Right lobe of liver (tissue), 6 donors: Measurements from ENCODE around the gene ALG9. TPM values are rescaled to one million over a fixed set of nuclear protein-coding genes. Genes with fewer than 3 reads are reported as not detected.
A peak's percentile ranks its signal among the peaks of the same experiment; 100 is the strongest.

Experiments
- ATAC-seq, 4 donors: fragments of 200-7000 bp; cut with Tn5 transposase; one replicate each; pipeline ENCODE4 v1.9.1; 2020; ENCODE audit warnings: mild to moderate bottlenecking in 4 of 4, moderate library complexity in 4 of 4
- DNase-seq, 3 donors: peaks; one replicate each; pipeline ENCODE4 v3.0.0-alpha.2; 2020
- H3K27ac ChIP-seq, 3 donors: fragments of 200-600 bp; one replicate each; pipeline ENCODE4 v1.8.0; 2022
- H3K27me3 ChIP-seq, 2 donors: fragments of 200-600 bp; one replicate each; pipeline ENCODE4 v1.8.0; 2022
- H3K36me3 ChIP-seq, 4 donors: fragments of 200-600 bp; sonication (generic) in 1 of 4; one replicate each; pipeline versions ENCODE4 v1.5.1 to v1.8.0; 2017 to 2022; ENCODE audit warnings: control low read depth in 1 of 4
- H3K4me1 ChIP-seq, 4 donors: fragments of 200-600 bp; sonication (generic) in 1 of 4; one replicate each; pipeline versions ENCODE4 v1.5.1 to v1.8.0; 2017 to 2022; ENCODE audit warnings: control low read depth in 1 of 4
- H3K4me3 ChIP-seq, 3 donors: fragments of 200-600 bp; one replicate each; pipeline ENCODE4 v1.8.0; 2022
- H3K9me3 ChIP-seq, 4 donors: fragments of 200-600 bp; sonication (generic) in 1 of 4; one replicate each; pipeline versions ENCODE4 v1.5.1 to v1.8.0; 2017 to 2022; ENCODE audit warnings: control low read depth in 1 of 4
- POLR2A ChIP-seq: fragments of 450-650 bp; IDR thresholded peaks from one replicate; pipeline ENCODE4 v1.6.1; 2017; ENCODE audit warnings: antibody characterized with exemption, mild to moderate bottlenecking
- WGBS: methylation state at CpG from one replicate; pipeline ENCODE4 v1.1.6; 2018; ENCODE audit warnings: low coverage, low lambda C conversion rate; ENCODE audit not compliant: insufficient coverage; ENCODE audit errors: missing lambda C conversion rate; 5-methylcytosine and 5-hydroxymethylcytosine counted together
- intact Hi-C, 2 donors: fragments of 100-400 bp; cut with DNase I; formaldehyde crosslinking; loops; one replicate each; pipeline versions ENCODE4 v1.11.2 to v1.14.1; 2022
- total RNA-seq, 6 experiments: library from RNA; depleted of rRNA in 2 of 6; stranded (reverse); fragments of >200 nt in 2 of 6; fragmentation: NEBNext Ultra II Directional in 3 of 6; extraction: Animal tissue kit (Norgen Biotek cat#: 25700) in 3 of 6; gene quantifications; one replicate each; pipeline versions ENCODE4 v1.1.0 to v1.2.4, GENCODE V29; 2016 to 2023
- TF ChIP-seq, protein P1 (sequence below), 4 donors: fragments of 200-600 bp in 3 of 4; fragments of 450-650 bp in 1 of 4; IDR thresholded peaks; one replicate each; pipeline versions ENCODE4 v1.5.1 to v1.8.0; 2016 to 2022; ENCODE audit warnings: antibody characterized with exemption in 4 of 4, mild to moderate bottlenecking in 2 of 4
- donor health status: DM: no; HTN: yes; CAD: no.
- donor health status: DM: no; HTN: no; CAD: no.
- donor health status: DM: no; HTN: no; CAD: no.
- donor health status: DM: no; HTN: yes; CAD: no.
- donor health status: DM: no; HTN: yes; CAD: no.

Gene ALG9
- total RNA-seq, 6 experiments from 2014 or later: 15.0 to 20.8 (median 18.2) TPM

DNA sequence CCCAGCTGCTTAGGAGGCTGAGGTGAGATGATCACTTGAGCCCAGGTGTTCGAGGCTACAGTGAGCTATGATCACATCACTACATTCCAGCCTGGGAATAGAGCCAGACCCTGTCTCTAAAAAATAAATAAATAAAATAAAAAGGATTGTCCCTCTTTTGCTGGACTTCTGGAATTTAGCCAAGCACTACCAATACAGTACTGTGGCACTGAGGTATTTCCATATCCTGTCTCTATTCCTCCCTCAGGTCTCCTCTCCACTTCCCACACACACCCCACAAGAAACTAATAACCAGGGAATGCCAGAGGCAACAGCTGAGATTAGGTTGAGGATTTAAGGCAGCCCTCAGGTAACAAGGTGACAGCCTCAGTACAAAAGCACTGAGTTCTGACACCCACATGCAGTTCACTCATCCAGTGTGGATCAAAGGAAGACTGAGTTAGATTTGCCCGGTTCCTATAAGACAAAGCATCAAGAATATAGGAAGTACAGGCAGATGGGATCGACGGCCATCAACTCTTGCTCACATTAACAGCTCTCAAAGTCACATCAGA lies 100.7 kb downstream of the ALG9 start:
- DNase-seq (no peak), ATAC-seq (no peak)
- H3K27me3 ChIP-seq: no peaks in the 10 kb centered on the region
- peaks cover 0 to 46% (median 19%) of the 10 kb centered on the region in 4 donors for H3K4me1 ChIP-seq
- WGBS: 74% methylated on average over 4 of the region's 4 CpGs
- H3K27ac ChIP-seq: peak overlapping the region in 2 of 3 donors; percentile 11 to 91
- no peaks in the 10 kb centered on the region for H3K36me3 ChIP-seq
- intact Hi-C loops: loop anchor here (5.0 to 10.0 kb wide), 2 partner anchors 33 to 166 kb away; partner anchors contain the start of gene SIK2 (in 1 of the 2)
- H3K4me3 ChIP-seq: no peak overlapping the region
- no peak for TF ChIP-seq POLR2A
- TF ChIP-seq, protein P1, sequence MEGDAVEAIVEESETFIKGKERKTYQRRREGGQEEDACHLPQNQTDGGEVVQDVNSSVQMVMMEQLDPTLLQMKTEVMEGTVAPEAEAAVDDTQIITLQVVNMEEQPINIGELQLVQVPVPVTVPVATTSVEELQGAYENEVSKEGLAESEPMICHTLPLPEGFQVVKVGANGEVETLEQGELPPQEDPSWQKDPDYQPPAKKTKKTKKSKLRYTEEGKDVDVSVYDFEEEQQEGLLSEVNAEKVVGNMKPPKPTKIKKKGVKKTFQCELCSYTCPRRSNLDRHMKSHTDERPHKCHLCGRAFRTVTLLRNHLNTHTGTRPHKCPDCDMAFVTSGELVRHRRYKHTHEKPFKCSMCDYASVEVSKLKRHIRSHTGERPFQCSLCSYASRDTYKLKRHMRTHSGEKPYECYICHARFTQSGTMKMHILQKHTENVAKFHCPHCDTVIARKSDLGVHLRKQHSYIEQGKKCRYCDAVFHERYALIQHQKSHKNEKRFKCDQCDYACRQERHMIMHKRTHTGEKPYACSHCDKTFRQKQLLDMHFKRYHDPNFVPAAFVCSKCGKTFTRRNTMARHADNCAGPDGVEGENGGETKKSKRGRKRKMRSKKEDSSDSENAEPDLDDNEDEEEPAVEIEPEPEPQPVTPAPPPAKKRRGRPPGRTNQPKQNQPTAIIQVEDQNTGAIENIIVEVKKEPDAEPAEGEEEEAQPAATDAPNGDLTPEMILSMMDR (IDR thresholded peaks at IDR 0.05): no peak
- no peaks in the 10 kb centered on the region for H3K9me3 ChIP-seq

DNA sequence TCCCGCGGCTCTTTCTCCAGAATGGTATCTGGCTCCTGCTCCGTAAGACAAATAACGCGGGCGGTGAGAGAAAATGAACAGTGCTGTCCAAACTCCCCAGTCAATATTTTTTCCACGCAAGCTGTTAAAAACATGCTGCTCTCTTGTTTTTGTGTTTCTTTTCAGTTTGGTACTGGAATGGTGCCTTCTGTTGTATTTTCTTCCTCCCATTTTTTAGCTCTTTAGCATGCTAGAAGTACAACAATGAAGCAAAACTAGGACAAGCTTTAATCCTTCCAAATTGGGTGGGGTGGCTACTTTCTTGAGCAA lies 104.6 kb downstream of the ALG9 start:
- no peak for TF ChIP-seq POLR2A
- TF ChIP-seq, protein P1 (IDR thresholded peaks at IDR 0.05): no peak
- Histone ChIP-seq H3K27ac (peak overlapping the region; percentile 88 to 96 (median 95)), H3K4me1 (peaks cover 0 to 21% (median 4%) of the 10 kb centered on the region in 4 donors), H3K36me3 (peaks cover 0 to 22% (median 6%) of the 10 kb centered on the region in 4 donors), H3K27me3 (no peaks in the 10 kb centered on the region), H3K4me3 (peak overlapping the region; percentile 89 to 97 (median 91)), H3K9me3 (no peaks in the 10 kb centered on the region)
- ATAC-seq: peak; percentile 32 to 61 (median 56)
- intact Hi-C loops: no loop called here
- no peak for DNase-seq
- WGBS: 0% methylated on average over 7 of the region's 7 CpGs

DNA sequence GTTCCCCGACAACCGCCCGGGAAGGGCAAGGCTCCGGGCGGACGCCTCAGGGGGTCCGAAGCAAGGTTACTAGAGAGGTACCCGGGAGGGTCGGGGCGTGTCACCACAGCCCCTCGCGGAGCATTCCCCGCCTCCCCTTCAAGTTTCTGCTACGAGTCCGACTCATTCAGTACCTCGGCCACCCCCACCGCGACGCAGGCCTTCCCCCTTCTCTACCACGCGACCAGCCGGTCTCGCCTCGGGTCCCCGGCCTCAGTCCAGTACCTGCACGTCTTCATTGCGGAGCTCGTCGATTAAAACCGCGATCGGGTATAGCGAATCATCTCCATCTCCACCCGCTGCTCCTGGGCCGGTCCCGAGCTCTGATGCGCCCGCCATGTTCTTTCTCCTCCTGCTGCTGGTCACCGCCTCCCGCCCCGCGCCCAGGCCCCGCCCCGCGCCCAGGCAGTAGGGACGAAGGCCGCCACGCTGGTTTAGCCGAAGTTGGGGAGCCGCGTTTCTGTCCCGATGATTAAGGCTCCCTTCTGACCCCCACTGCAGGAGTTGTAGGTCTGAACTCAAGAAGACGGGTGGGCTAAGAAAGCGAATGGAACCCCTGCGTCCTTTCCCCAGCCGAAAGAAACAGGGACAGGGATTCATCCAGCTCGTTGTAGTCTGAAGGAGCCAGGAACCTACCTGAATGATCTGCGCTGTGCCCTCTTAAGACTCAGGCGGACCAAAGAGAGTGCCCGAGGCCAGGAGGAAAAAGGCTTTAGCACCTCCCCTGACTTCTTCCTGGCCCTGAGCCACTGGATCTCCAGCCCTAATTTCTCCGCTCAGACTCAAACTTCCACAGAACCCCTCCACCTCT lies 105.2 kb downstream of the ALG9 start, which contains the start of gene PPP2R1B:
Gene PPP2R1B (minus strand): TSS at position 406 of the 850 bp plus-strand sequence. CDS start 28 bp downstream, at position 378.
- TF ChIP-seq, protein P1 (IDR thresholded peaks at IDR 0.05): no peak
- TF ChIP-seq POLR2A: peak; percentile 65
- intact Hi-C loops: no loop called here
- H3K4me3 ChIP-seq: peak within 1 kb of the TSS; percentile 89 to 97 (median 91)
- peaks cover 0 to 21% (median 4%) of the 10 kb centered on the region in 4 donors for H3K4me1 ChIP-seq
- 0% methylated on average over 16 of the region's 61 CpGs for WGBS
- peak within 1 kb of the TSS; percentile 88 to 96 (median 95) for H3K27ac ChIP-seq
- DNase-seq: peak; percentile 83 to 89 (median 87)
- peak; percentile 90 to 97 (median 93) for ATAC-seq
- no peaks in the 10 kb centered on the region for H3K27me3 ChIP-seq
- H3K9me3 ChIP-seq: no peaks in the 10 kb centered on the region
- peaks cover 0 to 28% (median 8%) of the 10 kb centered on the region in 4 donors for H3K36me3 ChIP-seq

DNA sequence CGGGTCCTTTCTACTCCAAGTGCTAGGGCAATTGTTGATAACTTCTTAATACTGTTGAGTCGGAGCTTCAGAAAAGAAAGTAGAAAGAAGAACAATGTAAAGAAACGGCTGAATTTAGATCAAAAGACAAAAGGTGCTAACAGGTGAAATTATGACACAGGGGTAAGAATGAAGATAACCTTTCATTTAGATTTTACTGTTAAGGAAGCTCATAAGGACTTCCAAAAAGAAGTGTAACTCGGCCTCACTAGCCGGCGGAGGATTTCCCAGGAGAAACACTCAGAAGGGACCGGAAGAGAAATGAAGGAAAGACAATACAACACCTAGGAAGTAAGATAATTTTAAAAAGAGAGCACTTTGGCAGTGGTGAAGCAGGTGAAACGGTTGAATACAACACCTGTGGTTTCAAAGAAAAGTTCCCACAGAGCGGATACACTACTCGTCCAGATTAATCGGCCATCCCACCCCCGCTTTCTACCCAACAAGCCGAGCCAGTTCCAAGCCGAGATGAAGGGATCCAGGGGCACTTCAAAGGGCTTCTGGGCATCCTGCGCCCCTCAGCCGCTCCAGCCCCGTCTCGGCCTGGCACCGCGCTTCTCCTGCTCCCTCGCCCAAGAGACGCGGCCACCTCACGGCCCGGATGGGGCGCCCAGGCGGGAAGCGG lies 105.9 kb downstream of the ALG9 start:
- Histone ChIP-seq H3K36me3 (peaks cover 3 to 35% (median 12%) of the 10 kb centered on the region in 4 donors), H3K27ac (peak overlapping the region; percentile 88 to 96 (median 95)), H3K4me1 (peaks cover 0 to 21% (median 4%) of the 10 kb centered on the region in 4 donors), H3K27me3 (no peaks in the 10 kb centered on the region), H3K4me3 (peak overlapping the region; percentile 89 to 97 (median 91)), H3K9me3 (no peaks in the 10 kb centered on the region)
- TF ChIP-seq, protein P1 (IDR thresholded peaks at IDR 0.05): no peak
- no peak for TF ChIP-seq POLR2A
- ATAC-seq (peak; percentile 28 to 44 (median 38)), DNase-seq (no peak)
- intact Hi-C loops: no loop called here
- WGBS: 2% methylated on average over 9 of the region's 28 CpGs
